HG03108 (cell line): ENCODE data around the gene ZFTA.
A peak's percentile ranks its signal among the peaks of the same experiment; 100 is the strongest.
"Not testable (repeated sequence)": the region's sequence is repeated elsewhere in the genome, so short reads cannot be mapped to it uniquely, and the experiment has no call there.

Source experiments
- ATAC-seq: cut with Tn5 transposase; IDR thresholded peaks from one replicate; pipeline ENCODE4 v1.9.1; 2021; ENCODE audit warnings: moderate library complexity; ENCODE audit not compliant: unreplicated experiment

Gene ZFTA

GRCh38 chr11:63779039-63779438 lies 10.5 kb upstream of the ZFTA start:
- ATAC-seq, result no peak

DNA sequence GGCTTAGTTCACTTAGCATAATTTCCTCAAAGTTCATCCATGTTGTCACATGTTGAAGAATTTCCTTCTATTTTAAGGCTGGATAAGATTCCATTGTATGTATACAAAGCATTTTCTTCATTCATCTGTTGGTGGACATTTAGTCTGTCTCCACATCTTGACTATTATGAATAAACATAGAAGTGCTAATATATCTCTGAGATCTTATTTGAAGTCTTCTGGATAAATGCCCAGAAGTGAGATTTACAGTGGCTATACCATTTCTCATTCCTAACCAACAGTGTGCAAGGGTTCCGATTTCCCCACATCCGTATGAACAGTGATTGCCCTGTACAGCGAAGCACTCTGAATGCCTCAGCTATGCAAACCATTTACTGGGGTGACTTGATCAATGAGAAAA lies 6.6 kb upstream of the ZFTA start:
- ATAC-seq, result no peak

DNA sequence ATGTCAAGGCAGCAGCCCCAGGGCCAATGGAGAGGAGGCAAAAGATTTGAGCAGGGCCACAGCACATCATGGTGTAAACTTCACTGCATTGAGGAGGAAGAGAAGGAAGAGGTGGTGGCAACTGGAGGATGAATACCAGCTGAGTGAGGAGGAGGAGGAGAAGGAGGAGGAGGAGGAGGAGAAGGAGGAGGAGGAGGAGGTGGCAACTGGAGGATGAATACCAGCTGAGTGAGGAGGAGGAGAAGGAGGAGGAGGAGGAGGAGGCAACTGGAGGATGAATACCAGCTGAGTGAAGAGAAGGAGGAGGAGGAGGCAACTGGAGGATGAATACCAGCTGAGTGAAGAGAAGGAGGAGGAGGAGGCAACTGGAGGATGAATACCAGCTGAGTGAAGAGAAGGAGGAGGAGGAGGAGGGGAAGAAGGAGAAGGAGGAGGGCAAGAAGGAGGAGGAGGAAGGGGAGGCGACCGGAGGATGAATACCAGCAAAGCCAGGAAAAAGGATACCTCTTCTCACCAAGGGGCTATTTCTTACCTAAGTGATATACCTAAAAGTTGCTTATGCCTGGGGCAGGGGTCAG lies 3.3 kb upstream of the ZFTA start:
- ATAC-seq, result not testable (repeated sequence)

- no peak for ATAC-seq
Observed at GRCh38 chr11:63770763-63771162, 2.2 kb upstream of the ZFTA start.

DNA sequence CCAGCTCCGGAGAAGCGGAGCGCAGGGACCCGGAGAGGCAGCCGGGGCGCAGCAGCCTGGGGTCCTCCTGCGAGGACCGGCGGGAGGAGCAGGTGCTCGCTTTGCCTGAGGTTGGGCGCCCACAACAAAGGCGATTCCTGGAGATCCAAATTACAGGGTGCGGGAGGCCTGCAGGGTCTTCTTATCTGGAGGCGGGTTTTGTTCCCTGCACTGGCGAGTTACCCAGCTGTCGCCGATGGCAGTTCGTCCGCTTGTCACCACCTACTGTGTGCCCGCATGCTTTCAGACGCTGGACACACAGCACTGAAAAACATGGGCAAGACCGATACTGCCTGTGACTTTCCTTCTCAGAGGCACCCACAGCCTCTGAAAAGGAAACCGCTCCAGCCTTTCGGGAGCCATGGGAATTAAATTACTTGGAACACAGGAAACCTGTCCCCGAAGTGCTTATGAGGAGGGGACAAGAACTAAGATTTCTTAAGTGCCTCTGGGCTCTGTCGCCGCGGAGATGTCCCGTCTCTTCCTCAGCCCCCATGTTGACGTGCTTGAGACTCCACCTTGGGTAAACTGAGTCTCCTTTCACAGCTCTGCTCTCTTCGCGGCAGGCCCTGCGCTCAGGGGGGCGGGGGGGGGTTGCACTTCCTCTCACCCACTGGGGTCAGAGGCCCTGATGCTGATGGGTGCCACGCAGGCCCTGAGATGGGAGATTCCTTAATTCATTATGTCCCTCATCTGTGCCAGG lies 1.3 kb upstream of the ZFTA start:
- ATAC-seq, result no peak

DNA sequence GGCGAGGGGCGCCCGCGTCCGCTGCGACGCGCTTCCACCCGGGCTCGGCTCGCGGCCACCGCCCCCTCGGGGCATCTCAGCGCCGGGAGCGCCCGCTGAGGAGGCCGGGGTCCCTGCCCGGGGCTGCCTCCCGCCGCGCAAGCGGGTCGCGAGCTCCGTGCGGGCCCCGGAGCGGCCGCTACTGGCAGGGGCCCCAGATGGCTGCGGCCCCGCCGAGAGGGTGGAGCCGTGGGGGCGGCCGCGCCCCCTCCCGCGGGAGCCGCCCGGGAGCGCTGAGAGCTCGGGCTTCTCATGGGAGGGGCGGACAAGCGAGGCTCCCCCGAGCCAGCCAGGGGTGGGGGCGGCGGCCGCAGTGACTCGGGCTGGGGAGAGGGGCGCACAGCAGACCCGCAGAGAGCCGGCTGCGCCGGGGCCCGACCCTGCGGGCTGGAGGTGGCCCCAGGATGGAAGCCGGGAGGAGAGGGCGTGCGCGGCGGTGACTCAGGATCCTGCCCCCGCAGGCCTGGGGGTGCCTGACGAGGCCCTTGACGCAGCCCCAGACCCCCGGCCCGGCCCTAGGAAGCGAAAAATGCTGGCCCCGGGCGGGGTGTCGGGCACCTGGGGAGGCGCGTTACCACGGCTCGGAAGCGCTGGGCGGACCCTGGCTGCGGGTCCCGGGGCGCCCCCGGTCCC lies 603 bp upstream of the ZFTA start:
- peak; percentile 25 for ATAC-seq

GRCh38 chr11:63767565-63768236 lies 874 bp downstream of the ZFTA start:
- ATAC-seq, result no peak

- no peak for ATAC-seq
Observed at GRCh38 chr11:63767267-63767564, 1.4 kb downstream of the ZFTA start.

- ATAC-seq, result no peak
Observed at GRCh38 chr11:63766531-63767235, 1.9 kb downstream of the ZFTA start.

GRCh38 chr11:63765688-63766241 lies 2.8 kb downstream of the ZFTA start:
- no peak for ATAC-seq

GRCh38 chr11:63764679-63765647 lies 3.6 kb downstream of the ZFTA start:
- ATAC-seq, result no peak

GRCh38 chr11:63764340-63764678 lies 4.3 kb downstream of the ZFTA start:
- no peak for ATAC-seq

DNA sequence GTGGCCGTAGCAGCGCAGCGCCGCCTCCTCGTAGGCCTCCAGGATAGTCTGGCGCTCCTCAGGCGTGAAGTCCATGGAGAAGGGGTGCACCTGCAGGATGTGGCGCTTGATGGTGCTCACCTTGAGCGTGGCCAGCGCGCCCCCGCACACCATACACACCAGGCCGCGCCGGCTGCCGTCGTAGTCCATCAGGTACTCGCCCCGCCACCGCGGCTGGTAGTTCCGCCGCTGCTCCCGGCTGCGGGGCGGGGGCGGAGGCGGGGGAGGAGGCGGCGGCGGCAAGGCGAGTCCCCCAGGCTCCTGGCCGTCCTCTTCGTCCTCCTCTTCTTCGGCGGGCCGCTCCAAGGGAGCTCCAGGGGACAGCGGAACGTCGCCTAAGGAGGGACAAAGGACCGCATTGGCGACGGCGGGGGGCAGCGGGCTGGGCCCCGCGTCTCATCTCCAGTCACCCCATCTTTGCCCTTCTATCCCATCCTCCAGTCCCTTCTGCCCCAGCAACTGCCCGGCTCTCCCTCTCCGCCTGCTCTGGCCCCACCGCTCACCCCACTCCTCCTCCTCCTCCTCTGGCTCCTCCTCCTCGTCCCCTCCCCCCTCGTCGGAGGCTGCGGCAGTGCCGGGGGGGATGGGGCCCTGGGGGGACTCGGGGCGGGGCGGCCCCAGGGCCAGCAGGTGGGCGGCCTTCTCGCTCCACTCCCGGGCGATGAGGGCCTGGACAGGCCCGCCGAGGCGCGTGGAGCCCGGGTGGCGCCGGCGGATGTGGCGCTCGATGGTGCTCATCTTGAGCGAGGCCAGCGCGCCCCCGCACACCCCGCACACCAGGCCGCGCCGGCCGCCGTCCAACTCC lies 4.9 kb downstream of the ZFTA start:
- no peak for ATAC-seq

DNA sequence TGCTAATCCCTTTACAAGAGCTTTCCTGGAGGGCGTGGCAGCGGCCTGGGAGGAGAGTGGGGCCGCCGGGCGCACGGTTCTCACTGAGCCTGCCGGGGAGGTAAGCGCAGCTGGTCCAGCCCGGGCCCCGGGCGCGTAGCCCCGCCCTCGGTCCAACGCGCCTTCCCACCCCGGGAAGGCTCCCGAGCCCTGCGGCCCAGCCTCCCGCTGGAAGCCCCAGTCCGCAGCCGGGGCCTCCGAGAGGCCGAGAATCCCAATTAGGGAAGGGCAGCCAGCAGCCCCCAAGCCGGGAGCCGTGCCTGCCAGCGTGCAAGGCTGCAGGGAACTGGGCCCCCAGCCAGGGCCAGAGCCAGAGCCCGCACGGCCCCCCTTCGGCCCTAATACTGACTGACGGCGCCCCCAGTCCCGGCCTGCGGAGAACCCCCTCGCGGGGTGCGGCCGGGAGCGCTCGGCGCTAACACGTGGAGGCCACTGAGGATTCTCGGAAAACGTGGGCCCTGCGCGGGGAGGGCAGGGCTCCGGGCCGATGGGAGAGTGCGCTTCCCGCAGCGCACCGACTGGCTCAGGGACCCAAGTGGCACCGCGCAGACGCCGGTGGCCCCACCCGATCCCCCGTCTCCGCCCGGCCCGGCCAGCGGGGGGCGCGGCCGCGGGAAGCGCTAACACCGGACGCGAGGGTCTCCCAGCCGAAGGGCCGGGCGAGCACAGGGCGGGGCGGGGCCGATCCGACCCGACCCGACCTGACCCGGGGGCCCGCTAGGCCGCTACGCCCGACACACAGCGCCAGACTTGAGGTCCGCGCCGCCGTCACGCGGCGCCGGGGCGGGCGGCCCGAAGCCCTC lies 5.7 kb downstream of the ZFTA start:
- no peak for ATAC-seq

DNA sequence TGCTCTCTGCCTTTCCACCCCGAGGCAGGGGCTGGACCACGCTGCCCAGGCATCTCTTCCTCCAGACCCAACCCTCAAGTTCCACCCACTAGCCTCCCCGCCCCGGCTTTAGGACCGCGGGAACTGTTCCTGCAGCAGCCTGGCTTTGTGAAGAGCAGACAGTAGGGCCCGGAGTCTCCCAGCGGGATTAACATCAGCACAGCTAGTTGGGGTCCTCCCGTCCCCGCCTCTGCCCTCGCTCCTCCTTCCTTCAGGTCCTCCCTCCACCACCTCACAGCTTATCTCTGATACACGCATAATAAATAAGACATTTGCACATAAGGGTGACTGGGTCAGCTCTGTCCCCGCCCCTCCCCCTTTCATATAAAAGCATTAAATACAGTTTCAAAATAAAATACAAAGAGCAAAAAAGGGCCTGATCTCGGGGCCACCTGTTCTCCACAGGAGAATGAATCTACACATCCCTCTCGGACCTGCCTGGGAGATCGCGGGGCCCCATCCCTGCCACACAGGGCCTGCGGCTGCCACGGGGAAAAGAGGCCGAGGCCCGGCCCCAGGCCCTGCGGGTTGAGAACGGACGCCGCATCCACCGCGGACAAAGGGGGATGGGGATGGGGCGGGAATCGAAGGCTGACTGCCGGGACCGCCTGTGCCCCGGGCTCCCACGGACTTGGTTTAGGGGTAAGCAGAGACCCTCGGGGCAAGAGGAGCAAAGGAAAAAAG lies 6.5 kb downstream of the ZFTA start:
- ATAC-seq, result no peak

GRCh38 chr11:63761188-63761587 lies 7.4 kb downstream of the ZFTA start:
- no peak for ATAC-seq

GRCh38 chr11:63760487-63761079 lies 8.0 kb downstream of the ZFTA start:
- ATAC-seq, result no peak
